Colonic mucosa (tissue), 4 donors: ENCODE measurements around the gene THRB. TPM values are rescaled to one million over a fixed set of nuclear protein-coding genes. Genes with fewer than 3 reads are reported as not detected.

Experiments
- DNase-seq: peaks from one replicate; pipeline ENCODE4 v3.0.0-alpha.2; 2020
- H3K27ac ChIP-seq: fragments of 200-600 bp; one replicate; pipeline ENCODE4 v1.8.0; 2021
- H3K27me3 ChIP-seq: fragments of 200-600 bp; one replicate; pipeline ENCODE4 v1.8.0; 2021
- H3K36me3 ChIP-seq: fragments of 200-600 bp; one replicate; pipeline ENCODE4 v1.8.0; 2021
- H3K4me1 ChIP-seq: fragments of 200-600 bp; one replicate; pipeline ENCODE4 v1.8.0; 2021; ENCODE audit warnings: mild to moderate bottlenecking
- H3K4me3 ChIP-seq: fragments of 200-600 bp; one replicate; pipeline ENCODE4 v1.8.0; 2021
- H3K9ac ChIP-seq, 2 donors: one replicate each; pipeline ENCODE4 v1.7.0; 2013; ENCODE audit warnings: control low read depth in 2 of 2, low read depth in 2 of 2, low read length in 2 of 2
- H3K9me3 ChIP-seq: fragments of 200-600 bp; one replicate; pipeline ENCODE4 v1.8.0; 2021
- CTCF ChIP-seq: fragments of 200-600 bp; IDR thresholded peaks from one replicate; pipeline ENCODE4 v1.8.0; 2022; ENCODE audit warnings: antibody characterized with exemption, mild to moderate bottlenecking
- intact Hi-C: fragments of 100-400 bp; cut with DNase I; formaldehyde crosslinking; loops from one replicate; pipeline ENCODE4 v1.14.1; 2022
- total RNA-seq, 2 donors: library from RNA; stranded (reverse); fragmentation: NEBNext Ultra II Directional in 1 of 2; extraction: Animal tissue kit (Norgen Biotek cat#: 25700) in 1 of 2; gene quantifications; one replicate each; pipeline ENCODE4 v1.2.1, GENCODE V29; 2021
- donor health status: healthy.
- donor health status: DM: no; HTN: no; CAD: no.
- donor health status: DM: no; HTN: no; CAD: no.

The THRB gene
- total RNA-seq, 2 donors from 2014 or later = 23.3 to 27.6 TPM

- H3K27ac ChIP-seq = no peak overlapping the region
- intact Hi-C loops = no loop called here
- DNase-seq = no peak
- H3K9ac ChIP-seq = no peak overlapping the region
- TF ChIP-seq CTCF = no peak
- H3K27me3 ChIP-seq = no peaks in the 10 kb centered on the region
- no peak overlapping the region for H3K4me3 ChIP-seq
- peaks cover 4% of the 10 kb centered on the region for H3K4me1 ChIP-seq
- no peaks in the 10 kb centered on the region for H3K36me3 ChIP-seq
- H3K9me3 ChIP-seq = no peaks in the 10 kb centered on the region
These were observed 114.7 kb downstream of the THRB start for GRCh38 chr3:24379936-24380335.

DNA sequence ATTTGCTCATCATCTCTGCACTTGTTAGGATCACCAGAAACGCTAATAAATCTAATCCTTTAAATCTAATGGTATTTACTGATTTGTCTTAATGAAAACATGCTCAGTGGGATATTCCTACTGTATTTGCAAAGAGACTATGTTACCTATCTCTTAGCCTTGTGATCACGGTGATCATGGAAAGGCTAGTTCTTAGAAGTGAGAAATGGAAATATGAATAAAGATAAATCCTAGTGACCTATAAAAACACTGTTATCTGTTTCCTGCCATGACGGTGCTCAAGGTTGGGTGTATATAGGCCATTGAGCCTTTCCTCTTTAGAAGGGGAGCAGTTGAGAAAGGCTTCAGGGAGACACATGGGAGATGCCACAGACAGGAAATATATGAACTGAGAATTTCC, 116.3 kb downstream of the THRB start:
- H3K27ac ChIP-seq = no peak overlapping the region
- H3K4me1 ChIP-seq = peaks cover 4% of the 10 kb centered on the region
- no peak overlapping the region for H3K4me3 ChIP-seq
- no peak for TF ChIP-seq CTCF
- H3K9ac ChIP-seq = no peak overlapping the region
- no peaks in the 10 kb centered on the region for H3K9me3 ChIP-seq
- no peak for DNase-seq
- no peaks in the 10 kb centered on the region for H3K36me3 ChIP-seq
- intact Hi-C loops = no loop called here
- H3K27me3 ChIP-seq = no peaks in the 10 kb centered on the region

- H3K27me3 ChIP-seq = no peaks in the 10 kb centered on the region
- intact Hi-C loops = no loop called here
- H3K4me1 ChIP-seq = peaks cover 4% of the 10 kb centered on the region
- TF ChIP-seq CTCF = no peak
- H3K9ac ChIP-seq = no peak overlapping the region
- DNase-seq = no peak
- H3K9me3 ChIP-seq = no peaks in the 10 kb centered on the region
- H3K27ac ChIP-seq = no peak overlapping the region
- H3K36me3 ChIP-seq = no peaks in the 10 kb centered on the region
- no peak overlapping the region for H3K4me3 ChIP-seq
These were observed 117.2 kb downstream of the THRB start for GRCh38 chr3:24377218-24377993.

GRCh38 chr3:24375947-24376384, 118.7 kb downstream of the THRB start:
- no peak overlapping the region for H3K27ac ChIP-seq
- H3K4me1 ChIP-seq = peaks cover 4% of the 10 kb centered on the region
- H3K27me3 ChIP-seq = no peaks in the 10 kb centered on the region

GRCh38 chr3:24374801-24375200, 119.8 kb downstream of the THRB start:
- Histone ChIP-seq H3K9ac (no peak overlapping the region), H3K9me3 (no peaks in the 10 kb centered on the region), H3K36me3 (no peaks in the 10 kb centered on the region), H3K27me3 (no peaks in the 10 kb centered on the region), H3K4me1 (peaks cover 4% of the 10 kb centered on the region), H3K27ac (peak overlapping the region; percentile 11), H3K4me3 (no peak overlapping the region)
- intact Hi-C loops = no loop called here
- no peak for DNase-seq
- TF ChIP-seq CTCF = no peak

More at GRCh38 chr3:24375947-24376384, 118.7 kb downstream of the THRB start:
- intact Hi-C loops = no loop called here
- peak; percentile 57 for DNase-seq
- Histone ChIP-seq H3K9ac (no peak overlapping the region), H3K9me3 (no peaks in the 10 kb centered on the region), H3K4me3 (no peak overlapping the region), H3K36me3 (no peaks in the 10 kb centered on the region)
- TF ChIP-seq CTCF = no peak
